Activated CD8-positive, alpha-beta memory T cell treated with anti-CD3 and anti-CD28 coated beads for 1 hour (primary cell): ENCODE data around the gene HINFP.
"Not testable (repeated sequence)": the region's sequence is repeated elsewhere in the genome, so short reads cannot be mapped to it uniquely, and the experiment has no call there.

Source experiments
- DNase-seq, 2 donors: peaks; one replicate each; pipeline ENCODE4 v3.0.0-alpha.2; 2020; ENCODE audit warnings: low read depth in 1 of 2; ENCODE audit errors: extremely low read depth in 1 of 2

Gene HINFP

GRCh38 chr11:119116601-119117000 lies 4.8 kb upstream of the HINFP start:
- no peak for DNase-seq

GRCh38 chr11:119117004-119117706 lies 4.2 kb upstream of the HINFP start:
- DNase-seq = no peak

- DNase-seq = no peak
These were observed 3.2 kb upstream of the HINFP start for GRCh38 chr11:119118227-119118626.

- DNase-seq = no peak
These were observed 2.4 kb upstream of the HINFP start for GRCh38 chr11:119118946-119119345.

- DNase-seq = no peak
These were observed 757 bp upstream of the HINFP start for GRCh38 chr11:119120639-119121007.

GRCh38 chr11:119121811-119122124 lies 388 bp downstream of the HINFP start:
- no peak for DNase-seq

GRCh38 chr11:119125821-119126220 lies 4.4 kb downstream of the HINFP start:
- no peak for DNase-seq

- no peak for DNase-seq
These were observed 5.4 kb downstream of the HINFP start for GRCh38 chr11:119126675-119127268.

GRCh38 chr11:119130662-119131061 lies 9.3 kb downstream of the HINFP start:
- no peak for DNase-seq

GRCh38 chr11:119134389-119134978 lies 13.1 kb downstream of the HINFP start:
- DNase-seq = no peak

GRCh38 chr11:119139276-119139675 lies 17.9 kb downstream of the HINFP start:
- DNase-seq = not testable (repeated sequence)

GRCh38 chr11:119144825-119145486 lies 23.6 kb downstream of the HINFP start:
- DNase-seq = no peak

- no peak for DNase-seq
These were observed 24.2 kb downstream of the HINFP start for GRCh38 chr11:119145551-119145950.

- DNase-seq = no peak
These were observed 26.4 kb downstream of the HINFP start for GRCh38 chr11:119147604-119148333.

- DNase-seq = no peak
These were observed 27.3 kb downstream of the HINFP start for GRCh38 chr11:119148720-119149017.

GRCh38 chr11:119149018-119149785 lies 27.8 kb downstream of the HINFP start, which contains the start of gene ABCG4:
Gene ABCG4 (plus strand): TSS chr11:119149052. CDS start chr11:119149966, 914 bp downstream.
- no peak for DNase-seq

- DNase-seq = no peak
These were observed 28.5 kb downstream of the HINFP start for GRCh38 chr11:119149786-119150275.

GRCh38 chr11:119152043-119152442 lies 30.7 kb downstream of the HINFP start:
- no peak for DNase-seq

- no peak for DNase-seq
These were observed 31.2 kb downstream of the HINFP start for GRCh38 chr11:119152604-119153003.

- no peak for DNase-seq
These were observed 31.9 kb downstream of the HINFP start for GRCh38 chr11:119153049-119153818.
